ENCODE data around the gene CAPZA1.
A peak's percentile ranks its signal among the peaks of the same experiment; 100 is the strongest.

CAPZA1 gene

DNA sequence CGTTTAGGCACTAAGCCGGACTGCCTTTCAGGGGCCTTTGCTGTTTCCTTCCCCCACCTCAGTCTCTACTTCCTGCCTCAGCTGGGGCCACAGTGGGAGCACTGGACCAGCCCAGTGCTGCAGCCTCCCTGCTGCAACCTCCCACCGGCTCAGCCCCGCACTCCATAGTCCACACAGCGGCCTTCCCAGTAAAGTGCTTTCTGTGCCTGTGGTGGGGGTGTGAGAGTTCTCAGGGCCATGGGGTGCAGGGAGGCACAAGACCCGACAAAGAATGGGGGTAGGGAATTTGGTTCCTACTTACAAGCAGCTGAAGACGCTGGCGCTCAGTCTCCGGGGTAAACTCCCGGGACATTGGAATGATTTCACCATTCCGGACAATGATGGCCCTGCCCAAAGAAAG, 92.0 kb downstream of the CAPZA1 start:
- no peak for DNase-seq (ENCODE audit: low read depth, low spot score)
- no peak overlapping the region for H3K27ac ChIP-seq

DNA sequence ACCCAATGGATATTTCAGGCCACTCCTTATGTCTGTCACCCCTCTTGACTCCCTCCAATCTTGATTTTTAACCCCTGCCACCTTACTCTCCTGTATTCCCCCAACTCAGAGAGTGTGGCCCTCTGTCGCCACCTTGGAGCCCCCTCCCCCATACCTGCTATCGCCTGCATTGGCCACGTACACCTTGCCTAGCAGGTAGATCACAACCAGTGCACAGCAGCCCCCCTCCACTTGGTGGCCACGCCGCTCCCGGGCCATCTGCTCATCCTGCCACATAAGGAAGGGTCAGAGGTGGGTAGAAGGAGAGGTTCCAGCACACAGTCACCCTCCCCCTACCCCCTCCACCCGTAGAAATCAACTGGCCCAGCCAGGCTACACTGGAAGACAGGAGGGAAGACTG, 92.6 kb downstream of the CAPZA1 start:
- H3K27ac ChIP-seq = no peak overlapping the region
- DNase-seq (ENCODE audit: low read depth, low spot score) = no peak

DNA sequence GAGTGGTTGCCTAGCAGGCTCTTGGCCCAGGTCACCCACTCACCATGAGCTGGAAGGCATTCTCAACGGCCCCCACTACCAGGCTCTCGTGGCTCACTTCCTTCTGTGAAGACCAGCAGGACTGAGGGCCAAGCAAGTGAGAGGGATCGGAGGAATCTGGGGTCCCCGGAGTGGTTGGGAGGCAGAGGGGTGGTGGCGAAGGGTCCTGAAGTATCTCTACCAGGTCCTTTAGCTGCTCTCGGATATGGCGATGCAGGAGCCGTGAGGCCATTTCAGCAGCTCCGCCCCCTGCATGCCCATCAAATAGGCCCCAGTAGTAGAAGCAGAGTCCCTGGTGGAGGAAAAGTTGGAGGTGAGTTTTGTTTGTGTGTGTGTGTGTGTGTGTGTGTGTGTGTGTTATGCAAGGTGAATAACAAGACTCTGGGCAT, 93.1 kb downstream of the CAPZA1 start:
- no peak overlapping the region for H3K27ac ChIP-seq
- no peak for DNase-seq (ENCODE audit: low read depth, low spot score)

DNA sequence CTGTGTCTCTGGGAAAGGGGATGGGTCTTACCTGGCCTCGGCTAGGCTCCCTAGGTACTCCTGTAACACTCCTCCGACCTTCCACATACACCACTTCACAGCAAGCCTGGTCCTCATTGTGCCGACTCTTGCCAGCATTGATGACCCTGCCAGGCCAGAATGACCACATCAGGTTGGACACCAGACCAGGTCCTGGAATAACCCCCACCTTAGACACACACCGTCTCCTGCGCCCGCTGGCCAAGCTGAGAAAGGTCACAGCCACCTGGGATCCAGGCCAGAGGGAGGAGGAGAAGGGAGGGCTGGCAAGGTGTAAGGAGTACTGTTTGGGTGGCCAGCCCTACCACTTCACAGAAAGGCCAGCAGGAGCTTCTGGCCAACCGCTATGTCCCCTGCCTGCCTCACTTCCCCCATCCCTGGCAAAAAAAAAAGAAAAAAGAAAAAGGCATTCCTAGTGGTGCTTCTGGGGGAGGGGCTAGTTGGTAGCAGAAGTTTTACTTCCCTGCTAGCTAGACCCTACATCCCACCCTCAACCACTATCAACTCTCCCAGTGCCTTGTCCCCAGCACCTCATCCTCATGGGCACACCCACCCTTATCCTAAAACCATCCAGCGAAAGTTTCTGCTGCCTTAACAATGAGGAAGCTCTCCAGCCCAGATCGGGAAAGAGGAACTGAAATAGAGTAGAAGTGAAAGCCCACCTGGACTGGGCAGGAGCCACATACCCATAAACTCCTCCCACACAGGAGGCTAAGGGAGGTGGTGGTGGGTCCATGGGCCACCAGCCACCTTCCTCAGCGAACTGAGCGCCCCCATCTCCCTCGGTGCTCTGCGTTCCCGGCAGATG, 94.1 kb downstream of the CAPZA1 start:
- DNase-seq (ENCODE audit: low read depth, low spot score) = no peak
- no peak overlapping the region for H3K27ac ChIP-seq

DNA sequence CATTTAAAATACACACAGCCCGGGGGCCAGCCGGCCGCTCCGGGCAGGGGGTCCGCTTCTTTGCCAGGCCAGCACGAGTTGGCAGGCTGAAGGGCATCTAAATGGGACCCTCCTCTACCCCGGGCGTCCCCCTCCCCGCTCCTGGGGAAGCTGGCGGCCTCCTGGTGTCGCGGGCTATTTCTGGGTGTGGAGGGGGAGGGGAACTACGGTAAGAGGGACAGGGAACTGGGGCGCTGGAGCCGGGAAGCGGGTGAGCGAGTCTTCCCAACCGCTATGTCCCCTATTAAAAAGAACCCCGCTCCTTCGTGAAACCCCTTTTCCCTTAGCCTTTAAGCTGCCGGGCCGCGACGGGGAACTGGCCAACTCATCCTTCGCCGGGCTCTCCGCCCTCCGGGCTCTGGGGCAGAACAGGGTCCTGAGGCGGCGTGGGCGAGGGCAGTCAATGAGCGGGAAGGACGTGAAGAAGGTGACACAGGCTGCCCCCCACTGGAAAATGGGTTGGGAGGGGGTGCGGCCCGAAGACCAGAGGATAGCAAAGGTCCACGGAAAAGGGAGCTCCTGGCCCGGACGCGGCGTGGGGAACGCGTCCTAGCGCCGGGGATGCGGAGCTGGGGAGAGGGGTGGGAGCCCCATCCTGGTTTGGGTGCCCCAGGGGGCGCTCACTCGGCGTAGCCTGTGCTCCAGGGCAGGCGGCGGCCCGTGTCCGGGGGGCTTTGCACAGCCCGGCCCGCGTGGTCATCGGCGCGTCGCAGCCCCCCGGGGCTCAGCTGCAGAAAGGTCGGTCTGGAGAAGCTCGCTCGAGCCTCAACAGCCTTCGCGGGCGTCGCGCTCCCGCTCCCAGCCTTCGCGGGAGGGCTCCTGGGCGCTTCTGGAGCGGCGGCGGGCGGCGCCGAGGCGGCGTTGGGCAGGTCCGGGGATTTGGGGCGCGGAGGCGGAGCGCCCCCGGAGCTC, 95.0 kb downstream of the CAPZA1 start:
- H3K27ac ChIP-seq = no peak overlapping the region
- no peak for DNase-seq (ENCODE audit: low read depth, low spot score)

DNA sequence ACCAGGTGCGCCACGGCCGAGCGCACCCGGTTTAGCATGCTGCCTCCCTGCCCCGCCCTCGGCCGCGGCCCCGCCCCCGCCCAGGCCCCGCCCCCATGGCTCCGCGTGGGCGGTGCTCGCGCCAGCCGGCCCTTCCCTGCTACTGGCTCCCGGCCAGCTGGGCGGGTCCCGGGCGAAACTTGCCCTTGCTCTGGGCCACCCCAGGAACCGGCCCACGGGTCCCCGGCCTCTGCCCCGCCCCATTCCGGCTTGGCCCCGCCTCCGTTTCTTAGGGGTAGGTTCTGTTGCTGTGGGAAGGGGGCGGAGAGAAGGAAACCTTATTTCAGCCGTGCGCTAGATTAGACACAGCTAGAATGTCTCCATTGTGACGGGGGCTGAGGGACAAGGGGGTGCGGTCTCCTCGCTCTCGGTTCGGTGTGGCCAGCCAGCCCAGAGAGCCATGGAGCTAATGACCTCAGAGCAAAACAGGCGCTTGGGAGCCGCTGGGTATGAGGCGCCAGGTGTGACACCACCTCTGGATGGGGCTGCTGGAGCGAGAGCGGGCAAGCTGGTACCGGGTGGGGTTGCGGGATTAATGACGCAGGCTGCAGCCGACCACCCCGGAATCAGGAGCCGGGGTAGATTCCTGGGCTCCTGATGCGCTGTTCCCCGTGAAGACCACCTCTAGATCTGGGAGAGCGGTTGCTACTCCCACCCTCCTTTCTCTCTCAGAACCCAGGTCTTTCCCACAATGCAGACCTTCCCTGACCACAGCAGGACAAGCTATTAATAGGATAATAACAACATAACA, 95.8 kb downstream of the CAPZA1 start, which contains the start of gene PPM1J:
Gene PPM1J, minus strand, starts transcription at position 69 of the 790 bp plus-strand sequence. Its CDS starts 31 bp downstream, at position 38.
- peak; percentile 71 for DNase-seq (ENCODE audit: low read depth, low spot score)
- H3K27ac ChIP-seq = peak within 1 kb of the TSS; percentile 45

DNA sequence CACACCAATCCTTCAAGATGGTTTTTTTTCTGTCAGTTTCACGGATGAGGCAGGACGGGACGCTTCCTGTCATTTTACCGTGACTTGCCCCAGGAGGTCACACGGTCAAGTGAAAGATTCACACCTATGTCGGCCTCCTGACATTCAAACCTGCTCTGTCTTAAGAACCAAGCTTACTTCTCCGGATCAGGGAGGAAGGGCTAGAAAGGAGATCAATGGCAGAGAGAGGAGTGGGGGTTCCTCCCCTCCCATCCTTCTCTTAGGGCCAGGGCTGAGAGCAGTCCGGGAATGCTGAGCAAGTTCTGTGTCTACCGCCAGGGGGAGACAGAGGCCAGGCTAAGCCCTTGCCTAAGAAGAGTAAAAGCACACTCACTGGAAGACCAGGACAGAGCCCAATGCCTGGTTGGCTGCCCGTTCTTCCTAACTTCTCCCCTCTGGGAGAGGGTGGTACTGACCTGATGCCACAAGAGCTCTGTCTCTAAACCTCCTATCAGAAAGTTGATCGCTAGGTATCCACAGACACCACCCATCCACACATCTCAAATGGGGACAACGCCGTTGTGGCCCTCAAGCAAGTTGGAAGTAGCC, 96.6 kb downstream of the CAPZA1 start:
- DNase-seq (ENCODE audit: low read depth, low spot score) = peak; percentile 56
- peak overlapping the region; percentile 45 for H3K27ac ChIP-seq

DNA sequence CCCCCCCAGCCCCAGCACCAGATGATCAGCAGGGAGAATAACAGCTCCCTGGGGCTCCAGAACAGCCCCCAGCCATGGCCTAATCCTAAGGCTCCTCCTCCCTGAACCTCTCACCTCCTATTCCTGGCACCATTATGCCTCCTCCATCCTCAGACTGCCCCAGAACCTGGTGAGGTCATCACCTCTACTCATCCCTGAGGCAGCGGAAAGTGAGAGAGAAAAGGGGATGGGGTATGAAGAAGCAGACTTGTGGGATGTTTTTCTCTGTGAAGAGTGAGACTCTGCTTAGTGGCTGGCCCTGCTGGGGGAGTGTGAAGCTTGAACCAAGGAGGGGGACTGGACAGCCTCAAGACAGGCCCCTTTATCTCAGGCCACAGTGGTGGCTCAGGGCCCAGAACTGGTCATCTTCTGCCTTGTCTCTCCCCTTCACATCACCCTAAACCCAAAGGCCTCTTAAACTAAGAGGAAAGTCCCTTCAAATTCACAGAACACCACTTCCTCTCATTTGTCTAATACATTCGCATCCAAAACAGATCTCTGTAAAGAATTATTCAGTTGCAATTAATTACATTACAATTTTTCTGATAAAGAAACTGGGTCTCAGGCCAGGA, 97.7 kb downstream of the CAPZA1 start:
- no peak for DNase-seq (ENCODE audit: low read depth, low spot score)
- no peak overlapping the region for H3K27ac ChIP-seq

DNA sequence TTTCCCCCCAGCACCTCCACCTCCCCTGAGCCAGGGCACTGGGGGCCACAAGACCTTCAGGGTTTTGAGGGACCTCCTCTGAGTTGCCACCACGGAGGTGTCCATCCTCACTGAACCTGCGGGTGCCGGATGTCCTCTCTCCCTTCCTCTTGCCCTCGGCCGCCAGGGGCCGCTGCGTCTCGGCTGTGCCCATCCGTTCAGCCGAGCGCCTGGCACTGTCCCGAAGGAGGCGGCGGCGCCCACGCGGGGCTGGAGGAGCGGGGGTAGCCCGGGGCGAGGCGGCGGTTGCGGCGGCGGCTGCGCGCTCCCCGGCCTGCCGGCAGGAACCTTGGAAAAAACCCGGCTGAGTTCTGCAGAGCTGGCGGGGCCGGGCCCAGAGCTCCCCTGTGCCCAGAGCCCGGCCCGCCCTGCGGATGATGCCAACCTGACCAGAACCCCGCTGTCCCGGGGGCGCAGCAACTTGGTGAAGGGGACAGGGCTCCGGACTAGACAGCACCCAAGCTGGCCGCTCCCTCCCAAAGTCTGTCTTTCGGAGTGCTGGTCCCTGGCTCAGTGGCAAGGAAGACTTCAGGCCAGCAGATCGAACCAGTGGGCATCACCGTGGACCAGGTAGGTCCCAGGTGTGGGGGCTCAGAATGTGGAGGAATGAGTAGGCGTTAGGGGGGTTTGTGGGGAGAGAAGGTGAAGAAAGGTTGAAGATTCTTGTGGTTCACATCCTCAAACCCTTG, 99.2 kb downstream of the CAPZA1 start:
- no peak for DNase-seq (ENCODE audit: low read depth, low spot score)
- H3K27ac ChIP-seq = no peak overlapping the region

DNA sequence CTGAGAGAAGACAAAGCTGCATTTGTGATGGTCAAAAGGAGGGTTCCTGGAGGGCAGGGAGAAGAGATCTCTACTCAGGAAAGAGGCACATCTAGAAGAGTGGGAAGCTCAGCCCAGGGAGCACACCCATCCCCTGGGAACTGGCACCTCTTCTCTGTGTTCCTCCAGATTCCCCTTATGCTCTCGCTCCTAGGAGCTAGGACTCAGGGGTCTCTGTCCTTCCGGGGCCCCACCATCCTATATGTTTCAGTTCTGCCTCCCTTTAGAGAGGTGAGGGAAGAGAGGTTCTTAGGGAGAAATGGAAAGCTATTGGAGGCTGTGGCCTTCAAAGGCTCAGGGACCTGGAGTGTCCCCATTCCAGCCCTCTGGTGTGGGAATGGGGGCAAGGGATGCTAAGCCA, 100.1 kb downstream of the CAPZA1 start:
- DNase-seq (ENCODE audit: low read depth, low spot score) = no peak
- no peak overlapping the region for H3K27ac ChIP-seq

DNA sequence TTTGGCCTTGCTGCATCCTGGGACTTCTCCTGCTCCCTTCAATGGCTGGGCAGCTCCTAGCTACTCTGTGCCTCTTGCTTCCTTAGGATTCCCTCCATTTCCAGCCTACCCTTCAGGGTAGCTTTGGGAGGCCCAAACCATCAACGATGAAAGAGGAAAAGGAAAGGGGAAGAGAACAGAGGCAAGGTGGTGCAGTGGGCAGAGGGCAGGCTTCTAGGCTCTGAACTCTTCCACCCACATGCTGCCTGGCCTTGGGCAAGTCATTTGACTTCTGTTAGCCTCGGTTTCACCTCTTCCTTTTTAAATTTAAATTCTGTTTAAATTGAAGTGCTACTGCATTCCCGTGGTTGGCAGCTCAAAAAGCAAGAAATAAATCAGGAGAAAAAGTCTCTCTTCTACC, 101.2 kb downstream of the CAPZA1 start:
- H3K27ac ChIP-seq = no peak overlapping the region
- no peak for DNase-seq (ENCODE audit: low read depth, low spot score)

All from epithelial cell of prostate (primary cell).